Fibroblast of the conjunctiva (primary cell): ENCODE results near the gene SLC22A6.

Source experiments
- DNase-seq: peaks from one replicate; pipeline ENCODE4 v3.0.0-alpha.2; 2010; ENCODE audit warnings: low read depth

SLC22A6 gene

GRCh38 chr11:62931499-62932278, 53.1 kb downstream of the SLC22A6 start:
- DNase-seq = no peak

GRCh38 chr11:62930666-62931065, 54.1 kb downstream of the SLC22A6 start:
- no peak for DNase-seq

DNA sequence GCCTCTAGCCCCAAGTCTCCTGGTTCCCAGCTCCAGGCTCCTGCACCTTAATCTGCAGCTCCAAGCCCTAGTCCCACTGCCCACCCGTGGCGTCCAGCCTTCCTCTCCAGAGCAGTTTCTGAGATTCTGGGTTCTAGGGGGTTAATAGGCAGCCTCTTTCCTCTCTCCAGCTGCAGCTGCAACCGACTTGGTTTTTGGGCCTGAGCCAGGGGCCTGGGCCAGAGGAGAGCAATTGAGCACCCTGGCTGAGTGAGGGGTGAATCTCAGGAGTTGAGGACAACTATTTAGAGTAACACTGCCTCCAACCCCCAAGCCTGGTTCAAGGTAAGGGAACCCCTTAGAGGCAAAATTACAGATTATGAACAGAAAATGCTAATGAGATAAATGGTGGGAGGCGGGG, 54.6 kb downstream of the SLC22A6 start:
- no peak for DNase-seq

DNA sequence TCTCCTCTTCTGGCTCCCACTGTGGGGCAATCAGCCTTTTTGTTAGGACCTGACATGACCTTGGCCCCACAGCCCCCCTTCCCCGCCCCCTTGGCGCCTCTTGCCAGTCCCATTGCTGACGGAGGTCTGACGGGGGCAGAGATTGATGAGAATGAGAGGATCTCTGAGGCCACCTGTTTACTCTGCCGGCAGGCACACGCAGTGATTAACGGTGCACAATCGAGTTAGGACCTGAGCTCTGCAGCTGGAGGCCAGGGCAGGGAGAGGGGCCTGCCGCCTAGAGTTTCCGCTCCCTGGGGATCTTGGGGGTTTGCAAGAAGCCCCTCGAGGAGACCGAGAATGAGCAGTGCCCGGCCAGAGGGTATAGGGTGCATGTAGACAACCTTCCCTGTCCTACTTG, 56.8 kb downstream of the SLC22A6 start:
- DNase-seq = no peak

DNA sequence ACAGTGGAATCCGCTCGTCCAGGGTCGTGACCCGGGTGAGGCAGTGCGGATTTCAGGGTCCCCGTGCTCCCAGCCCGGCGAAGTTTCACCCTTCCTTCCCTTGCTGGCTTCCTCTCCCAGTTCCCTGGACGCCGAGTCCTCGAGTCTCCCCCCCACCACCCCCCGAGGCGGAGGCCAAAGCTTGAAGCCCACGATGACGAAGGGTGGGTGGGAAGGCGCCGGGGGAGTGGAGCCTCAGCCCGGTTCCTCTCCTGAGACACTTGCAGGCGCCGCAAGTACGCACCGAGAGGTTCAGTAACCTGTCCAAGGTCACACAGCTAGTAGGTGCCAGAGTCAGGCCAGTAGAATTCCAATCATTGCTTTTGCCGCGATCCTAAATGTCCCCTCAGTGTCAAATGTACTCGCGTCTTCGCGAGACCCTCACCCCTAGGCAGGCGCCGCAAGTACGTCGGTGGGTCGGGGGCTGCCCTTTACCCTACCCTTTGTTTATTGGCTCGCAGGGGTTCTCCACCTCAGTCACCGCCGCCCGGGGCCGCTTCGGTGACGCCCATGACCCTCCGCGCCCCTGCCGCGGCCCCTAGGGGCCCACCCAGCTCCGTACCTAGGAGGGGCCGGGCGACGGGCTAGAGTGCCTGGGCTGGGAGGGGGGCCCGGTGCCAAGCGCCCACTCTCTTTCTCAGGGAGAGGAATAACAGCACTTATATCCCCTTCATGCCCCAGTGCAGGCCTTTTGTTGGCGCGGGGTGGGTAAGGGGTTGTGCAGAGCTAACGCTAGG, 57.9 kb downstream of the SLC22A6 start:
- DNase-seq = no peak
